Left ventricle myocardium inferior (tissue), 1 donor: ENCODE results near the gene TUBB6. TPM values are rescaled to one million over a fixed set of nuclear protein-coding genes. Genes with fewer than 3 reads are reported as not detected.

ENCODE experiments used
- DNase-seq: peaks from one replicate; pipeline ENCODE4 v3.0.0-alpha.2; 2020
- H3K27ac ChIP-seq: fragments of 200-600 bp; replicated peaks from 2 replicates; pipeline ENCODE4 v1.8.0; 2021
- H3K27me3 ChIP-seq: fragments of 200-600 bp; 2 replicates; pipeline ENCODE4 v1.8.0; 2021; ENCODE audit warnings: low read depth
- H3K36me3 ChIP-seq: fragments of 200-600 bp; 2 replicates; pipeline ENCODE4 v1.8.0; 2021
- H3K4me1 ChIP-seq: fragments of 200-600 bp; 2 replicates; pipeline ENCODE4 v1.8.0; 2021
- H3K4me3 ChIP-seq: fragments of 200-600 bp; 2 replicates; pipeline ENCODE4 v1.8.0; 2021; ENCODE audit warnings: mild to moderate bottlenecking, moderate library complexity
- H3K9me3 ChIP-seq: fragments of 200-600 bp; replicated peaks from 2 replicates; pipeline ENCODE4 v1.8.0; 2021
- CTCF ChIP-seq: fragments of 200-600 bp; IDR thresholded peaks from 2 replicates; pipeline ENCODE4 v1.8.0; 2021; ENCODE audit warnings: antibody characterized with exemption, mild to moderate bottlenecking, borderline replicate concordance
- intact Hi-C: fragments of 100-400 bp; cut with micrococcal nuclease; formaldehyde crosslinking; loops from one replicate; pipeline ENCODE4 v1.11.0; 2022
- total RNA-seq: library from RNA; stranded (reverse); fragmentation: NEBNext Ultra II Directional; extraction: Animal tissue kit (Norgen Biotek cat#: 25700); gene quantifications from one replicate; pipeline ENCODE4 v1.2.1, GENCODE V29; 2021
- donor health status: DM: no; HTN: yes; CAD: no; lungs with severe emphysema.

Gene TUBB6
- total RNA-seq, 1 donor from 2014 or later, result 81.5 TPM

GRCh38 chr18:12362473-12363174 is 54.6 kb downstream of the TUBB6 start:
- peak overlapping the region; percentile 34 for H3K4me3 ChIP-seq
- peaks cover 77% of the 10 kb centered on the region for H3K36me3 ChIP-seq
- TF ChIP-seq CTCF, result no peak
- intact Hi-C loops, result no loop called here
- H3K27ac ChIP-seq, result peak overlapping the region; percentile 100
- H3K27me3 ChIP-seq, result no peaks in the 10 kb centered on the region
- H3K9me3 ChIP-seq, result no peaks in the 10 kb centered on the region
- H3K4me1 ChIP-seq, result peaks cover 79% of the 10 kb centered on the region
- no peak for DNase-seq

GRCh38 chr18:12366379-12366778 is 58.3 kb downstream of the TUBB6 start:
- DNase-seq, result peak; percentile 56
- TF ChIP-seq CTCF, result no peak
- peaks cover 96% of the 10 kb centered on the region for H3K4me1 ChIP-seq
- intact Hi-C loops, result no loop called here
- no peaks in the 10 kb centered on the region for H3K9me3 ChIP-seq
- no peak overlapping the region for H3K4me3 ChIP-seq
- no peaks in the 10 kb centered on the region for H3K27me3 ChIP-seq
- H3K27ac ChIP-seq, result peak overlapping the region; percentile 100
- H3K36me3 ChIP-seq, result peaks cover 75% of the 10 kb centered on the region

GRCh38 chr18:12366784-12367183 is 58.7 kb downstream of the TUBB6 start:
- intact Hi-C loops, result no loop called here
- peaks cover 97% of the 10 kb centered on the region for H3K4me1 ChIP-seq
- no peaks in the 10 kb centered on the region for H3K27me3 ChIP-seq
- H3K9me3 ChIP-seq, result no peaks in the 10 kb centered on the region
- H3K27ac ChIP-seq, result peak overlapping the region; percentile 100
- no peak for TF ChIP-seq CTCF
- H3K4me3 ChIP-seq, result no peak overlapping the region
- DNase-seq, result no peak
- peaks cover 72% of the 10 kb centered on the region for H3K36me3 ChIP-seq

GRCh38 chr18:12369211-12369610 is 61.2 kb downstream of the TUBB6 start:
- intact Hi-C loops, result no loop called here
- no peaks in the 10 kb centered on the region for H3K27me3 ChIP-seq
- no peak for TF ChIP-seq CTCF
- DNase-seq, result no peak
- peaks cover 100% of the 10 kb centered on the region for H3K4me1 ChIP-seq
- no peak overlapping the region for H3K4me3 ChIP-seq
- peaks cover 62% of the 10 kb centered on the region for H3K36me3 ChIP-seq
- H3K9me3 ChIP-seq, result no peaks in the 10 kb centered on the region
- H3K27ac ChIP-seq, result peak overlapping the region; percentile 100

GRCh38 chr18:12371590-12371989 is 63.5 kb downstream of the TUBB6 start:
- H3K36me3 ChIP-seq, result peaks cover 40% of the 10 kb centered on the region
- no peak for DNase-seq
- H3K27me3 ChIP-seq, result no peaks in the 10 kb centered on the region
- H3K4me3 ChIP-seq, result no peak overlapping the region
- no peak for TF ChIP-seq CTCF
- H3K9me3 ChIP-seq, result no peaks in the 10 kb centered on the region
- intact Hi-C loops, result no loop called here
- H3K4me1 ChIP-seq, result peaks cover 100% of the 10 kb centered on the region
- peak overlapping the region; percentile 100 for H3K27ac ChIP-seq
